ENCODE data around the gene DHX32. TPM values are rescaled to one million over a fixed set of nuclear protein-coding genes. Genes with fewer than 3 reads are reported as not detected.

The DHX32 gene
- total RNA-seq, 3 donors from 2014 or later (not counting 1 experiment from before 2014, with no cell fraction given), result 6.9 to 11.9 (median 10.9) TPM

GRCh38 chr10:125816548-125816947 is 64.5 kb downstream of the DHX32 start:
- no peaks in the 10 kb centered on the region for H3K9me3 Mint-ChIP-seq
- ATAC-seq (no peak), DNase-seq (no peak)
- H3K27ac ChIP-seq (ENCODE audit: low read length), result no peak overlapping the region
- no peaks in the 10 kb centered on the region for H3K27me3 ChIP-seq (ENCODE audit: control insufficient read depth, insufficient read depth, low read length)
- H3K4me3 Mint-ChIP-seq, result no peak overlapping the region
- H3K36me3 Mint-ChIP-seq, result peaks cover 6% of the 10 kb centered on the region
- intact Hi-C loops (cut with micrococcal nuclease), result no loop called here
- H3K4me1 Mint-ChIP-seq, result peaks cover 0 to 16% of the 10 kb centered on the region in 2 donors
- H3K27ac Mint-ChIP-seq, result no peak overlapping the region
- H3K36me3 ChIP-seq (ENCODE audit: control insufficient read depth, insufficient read depth, low read length), result peaks cover 31% of the 10 kb centered on the region
- no peak for TF ChIP-seq CTCF (IDR thresholded peaks at IDR 0.05)
- H3K9me3 ChIP-seq (ENCODE audit: control insufficient read depth, insufficient read depth, low read length), result no peaks in the 10 kb centered on the region
- no peak overlapping the region for H3K4me3 ChIP-seq (ENCODE audit: low read length)
- no peaks in the 10 kb centered on the region for H3K27me3 Mint-ChIP-seq (ENCODE audit: low read depth in 2 of 2)
- peaks cover 7% of the 10 kb centered on the region for H3K4me1 ChIP-seq (ENCODE audit: control insufficient read depth, insufficient read depth, low read length)
- 86% methylated on average over 4 of the region's 4 CpGs for WGBS (ENCODE audit: insufficient coverage)

GRCh38 chr10:125815764-125816163 is 65.3 kb downstream of the DHX32 start:
- Histone ChIP-seq H3K4me3 (ENCODE audit: low read length) (no peak overlapping the region), H3K36me3 (ENCODE audit: control insufficient read depth, insufficient read depth, low read length) (peaks cover 37% of the 10 kb centered on the region), H3K27me3 (ENCODE audit: control insufficient read depth, insufficient read depth, low read length) (no peaks in the 10 kb centered on the region), H3K9me3 (ENCODE audit: control insufficient read depth, insufficient read depth, low read length) (no peaks in the 10 kb centered on the region), H3K4me1 (ENCODE audit: control insufficient read depth, insufficient read depth, low read length) (peaks cover 7% of the 10 kb centered on the region), H3K27ac (ENCODE audit: low read length) (no peak overlapping the region)
- no peak for DNase-seq
- Mint-ChIP-seq H3K36me3 (peaks cover 6% of the 10 kb centered on the region), H3K27me3 (ENCODE audit: low read depth in 2 of 2) (no peaks in the 10 kb centered on the region), H3K4me1 (peaks cover 0 to 8% of the 10 kb centered on the region in 2 donors), H3K27ac (no peak overlapping the region), H3K4me3 (no peak overlapping the region), H3K9me3 (no peaks in the 10 kb centered on the region)
- no CpG with 5 or more reads among the region's 1 CpG for WGBS (ENCODE audit: insufficient coverage)
- intact Hi-C loops (cut with micrococcal nuclease), result no loop called here
- TF ChIP-seq CTCF (IDR thresholded peaks at IDR 0.05), result no peak
- ATAC-seq, result no peak

- Mint-ChIP-seq H3K36me3 (peaks cover 8% of the 10 kb centered on the region), H3K4me3 (no peak overlapping the region), H3K27ac (no peak overlapping the region), H3K27me3 (ENCODE audit: low read depth in 2 of 2) (no peaks in the 10 kb centered on the region), H3K9me3 (no peaks in the 10 kb centered on the region), H3K4me1 (peaks cover 14 to 16% of the 10 kb centered on the region in 2 donors)
- Histone ChIP-seq H3K27me3 (ENCODE audit: control insufficient read depth, insufficient read depth, low read length) (no peaks in the 10 kb centered on the region), H3K36me3 (ENCODE audit: control insufficient read depth, insufficient read depth, low read length) (peaks cover 50% of the 10 kb centered on the region), H3K9me3 (ENCODE audit: control insufficient read depth, insufficient read depth, low read length) (no peaks in the 10 kb centered on the region), H3K27ac (ENCODE audit: low read length) (no peak overlapping the region), H3K4me3 (ENCODE audit: low read length) (no peak overlapping the region), H3K4me1 (ENCODE audit: control insufficient read depth, insufficient read depth, low read length) (peaks cover 14% of the 10 kb centered on the region)
- WGBS (ENCODE audit: insufficient coverage), result no CpG with 5 or more reads among the region's 1 CpG
- DNase-seq (no peak), ATAC-seq (no peak)
- intact Hi-C loops (cut with micrococcal nuclease), result no loop called here
- TF ChIP-seq CTCF (IDR thresholded peaks at IDR 0.05), result no peak
Observed at GRCh38 chr10:125812128-125812750, 68.9 kb downstream of the DHX32 start.

- H3K36me3 ChIP-seq (ENCODE audit: control insufficient read depth, insufficient read depth, low read length), result peaks cover 57% of the 10 kb centered on the region
- TF ChIP-seq CTCF (IDR thresholded peaks at IDR 0.05), result no peak
- Mint-ChIP-seq H3K27me3 (ENCODE audit: low read depth in 2 of 2) (no peaks in the 10 kb centered on the region), H3K4me1 (peaks cover 17% of the 10 kb centered on the region in 2 donors), H3K36me3 (peaks cover 18% of the 10 kb centered on the region), H3K9me3 (no peaks in the 10 kb centered on the region), H3K4me3 (no peak overlapping the region), H3K27ac (no peak overlapping the region)
- ATAC-seq (no peak), DNase-seq (no peak)
- no peaks in the 10 kb centered on the region for H3K27me3 ChIP-seq (ENCODE audit: control insufficient read depth, insufficient read depth, low read length)
- no peaks in the 10 kb centered on the region for H3K9me3 ChIP-seq (ENCODE audit: control insufficient read depth, insufficient read depth, low read length)
- 91% methylated on average over 1 of the region's 1 CpG for WGBS (ENCODE audit: insufficient coverage)
- intact Hi-C loops (cut with micrococcal nuclease), result no loop called here
- peaks cover 14% of the 10 kb centered on the region for H3K4me1 ChIP-seq (ENCODE audit: control insufficient read depth, insufficient read depth, low read length)
- no peak overlapping the region for H3K27ac ChIP-seq (ENCODE audit: low read length)
- no peak overlapping the region for H3K4me3 ChIP-seq (ENCODE audit: low read length)
Observed at GRCh38 chr10:125811251-125811650, 69.8 kb downstream of the DHX32 start.
